ENCODE measurements around the gene DAB2IP. TPM values are rescaled to one million over a fixed set of nuclear protein-coding genes. Genes with fewer than 3 reads are reported as not detected.
A peak's percentile ranks its signal among the peaks of the same experiment; 100 is the strongest.

The DAB2IP gene
- total RNA-seq, 1 donor from 2014 or later = 24.3 TPM

DNA sequence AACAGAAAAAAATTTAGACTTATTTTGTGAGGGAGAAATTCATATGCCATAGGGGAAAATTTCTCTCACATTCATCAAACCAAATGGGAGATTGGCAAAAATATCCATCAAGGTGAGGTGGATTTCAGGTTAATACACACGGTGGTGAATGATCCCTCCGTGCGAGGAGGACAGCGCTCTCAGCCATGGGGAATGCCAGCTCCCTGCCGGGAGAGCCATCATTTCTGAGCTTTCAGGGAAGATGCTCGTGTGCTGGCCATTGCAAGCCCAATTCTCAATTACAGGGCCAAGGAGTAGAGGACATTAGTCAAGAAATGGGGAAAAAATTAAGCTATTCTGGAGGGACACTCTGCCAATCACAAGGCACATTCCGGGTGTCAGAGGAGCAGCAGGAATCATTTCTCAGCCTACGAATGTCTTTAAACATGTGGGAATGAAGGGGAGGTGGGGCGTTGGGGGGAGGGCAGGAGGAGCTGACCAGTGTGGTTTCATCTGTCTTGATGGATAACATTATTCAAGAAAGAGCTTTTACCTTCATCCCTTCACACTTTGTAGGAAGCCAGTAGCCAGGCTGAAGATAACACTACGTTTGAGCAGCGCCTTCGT is 165.5 kb downstream of the DAB2IP start:
- no peaks in the 10 kb centered on the region for H3K36me3 Mint-ChIP-seq
- Histone ChIP-seq H3K27ac (no peak overlapping the region), H3K4me1 (peaks cover 44% of the 10 kb centered on the region), H3K4me3 (no peak overlapping the region), H4K20me1 (ENCODE audit: low read depth) (no peaks in the 10 kb centered on the region), H3K9me3 (ENCODE audit: low read depth) (no peaks in the 10 kb centered on the region), H3K36me3 (no peaks in the 10 kb centered on the region), H3K79me2 (ENCODE audit: low read depth) (no peaks in the 10 kb centered on the region), H2AFZ (replicated peaks) (no peak overlapping the region), H3K4me2 (no peak overlapping the region), H3K9ac (no peak overlapping the region), H3K27me3 (no peaks in the 10 kb centered on the region), H3F3A (ENCODE audit: low read depth) (peaks cover 14% of the 10 kb centered on the region)
- H3K4me1 Mint-ChIP-seq = peaks cover 85% of the 10 kb centered on the region
- peak overlapping the region; percentile 64 for H3K27ac Mint-ChIP-seq
- TF ChIP-seq, protein P1, sequence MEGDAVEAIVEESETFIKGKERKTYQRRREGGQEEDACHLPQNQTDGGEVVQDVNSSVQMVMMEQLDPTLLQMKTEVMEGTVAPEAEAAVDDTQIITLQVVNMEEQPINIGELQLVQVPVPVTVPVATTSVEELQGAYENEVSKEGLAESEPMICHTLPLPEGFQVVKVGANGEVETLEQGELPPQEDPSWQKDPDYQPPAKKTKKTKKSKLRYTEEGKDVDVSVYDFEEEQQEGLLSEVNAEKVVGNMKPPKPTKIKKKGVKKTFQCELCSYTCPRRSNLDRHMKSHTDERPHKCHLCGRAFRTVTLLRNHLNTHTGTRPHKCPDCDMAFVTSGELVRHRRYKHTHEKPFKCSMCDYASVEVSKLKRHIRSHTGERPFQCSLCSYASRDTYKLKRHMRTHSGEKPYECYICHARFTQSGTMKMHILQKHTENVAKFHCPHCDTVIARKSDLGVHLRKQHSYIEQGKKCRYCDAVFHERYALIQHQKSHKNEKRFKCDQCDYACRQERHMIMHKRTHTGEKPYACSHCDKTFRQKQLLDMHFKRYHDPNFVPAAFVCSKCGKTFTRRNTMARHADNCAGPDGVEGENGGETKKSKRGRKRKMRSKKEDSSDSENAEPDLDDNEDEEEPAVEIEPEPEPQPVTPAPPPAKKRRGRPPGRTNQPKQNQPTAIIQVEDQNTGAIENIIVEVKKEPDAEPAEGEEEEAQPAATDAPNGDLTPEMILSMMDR (IDR thresholded peaks at IDR 0.05) = no peak
- no peak for TF ChIP-seq EZH2 (IDR thresholded peaks at IDR 0.05)
- TF ChIP-seq EZH2phosphoT487 (IDR thresholded peaks at IDR 0.05) = no peak
- H3K27me3 Mint-ChIP-seq (ENCODE audit: insufficient read depth, low read depth) = peaks cover 23% of the 10 kb centered on the region
- DNase-seq (ENCODE audit: low spot score) = no peak
- no peak overlapping the region for H3K4me3 Mint-ChIP-seq
- H3K9me3 Mint-ChIP-seq = no peaks in the 10 kb centered on the region

DNA sequence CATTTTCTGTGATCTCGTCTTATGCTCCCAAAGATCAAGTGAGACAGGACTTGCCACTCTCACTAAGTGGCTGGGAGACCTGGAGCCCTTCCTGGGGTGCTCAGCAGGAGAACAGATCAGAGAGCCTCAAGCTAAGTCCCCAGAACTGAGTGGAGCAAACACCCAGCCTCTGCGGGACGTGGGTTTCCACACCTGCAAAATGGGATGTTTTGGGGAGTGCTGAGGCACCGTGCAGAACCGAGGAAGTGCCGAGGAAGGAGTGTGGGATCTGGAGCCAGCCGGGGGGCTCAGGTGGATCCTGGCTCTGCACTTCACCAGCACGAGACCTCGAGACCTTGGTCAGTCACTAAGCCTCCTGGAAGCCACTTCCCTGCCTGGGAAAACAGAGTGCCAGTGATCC is 166.0 kb downstream of the DAB2IP start:
- H2AFZ ChIP-seq (replicated peaks) = no peak overlapping the region

DNA sequence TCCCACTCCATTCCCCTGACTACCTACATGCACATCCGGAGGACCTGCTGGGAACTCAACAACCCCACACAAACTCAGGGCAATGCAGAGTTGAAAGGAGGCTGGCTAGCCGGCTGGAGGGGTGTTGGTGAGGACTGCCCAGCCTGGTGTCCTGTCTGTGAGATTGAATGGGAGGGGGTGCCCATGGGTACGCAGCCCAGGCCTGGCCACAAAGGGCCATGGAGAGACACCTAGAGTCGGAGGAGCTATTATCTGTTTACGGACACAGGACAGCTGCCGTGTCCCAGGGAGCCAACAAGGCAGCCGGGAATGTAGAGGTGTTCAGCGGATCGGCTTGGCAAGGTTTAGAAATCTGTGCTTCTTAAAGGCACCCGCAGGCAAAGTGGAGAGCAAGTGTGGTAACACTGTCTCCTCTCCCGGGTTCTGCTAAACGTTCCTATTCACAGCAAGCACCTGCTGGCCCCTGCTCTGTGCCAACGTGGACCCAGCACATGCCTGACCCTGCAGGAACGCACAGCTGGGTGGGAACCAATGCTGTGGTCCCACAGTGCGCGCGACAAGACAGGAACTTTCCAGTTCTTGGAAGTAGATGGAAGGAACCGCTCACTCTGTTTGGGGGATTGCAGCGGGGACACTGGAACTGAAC is 166.7 kb downstream of the DAB2IP start:
- H3K9me3 Mint-ChIP-seq = no peaks in the 10 kb centered on the region
- H3K27ac Mint-ChIP-seq = peak overlapping the region; percentile 36
- H3K4me3 Mint-ChIP-seq = peak overlapping the region; percentile 21
- H3K36me3 ChIP-seq = no peaks in the 10 kb centered on the region
- no peak overlapping the region for H3K27ac ChIP-seq
- TF ChIP-seq EZH2phosphoT487 (IDR thresholded peaks at IDR 0.05) (no peak), EZH2 (IDR thresholded peaks at IDR 0.05) (no peak)
- TF ChIP-seq, protein P1 (IDR thresholded peaks at IDR 0.05) = no peak
- H2AFZ ChIP-seq (replicated peaks) = peak overlapping the region; percentile 74
- H3K27me3 ChIP-seq = no peaks in the 10 kb centered on the region
- H3K27me3 Mint-ChIP-seq (ENCODE audit: insufficient read depth, low read depth) = peaks cover 19% of the 10 kb centered on the region
- H3F3A ChIP-seq (ENCODE audit: low read depth) = peaks cover 14% of the 10 kb centered on the region
- no peak for DNase-seq (ENCODE audit: low spot score)
- no peak overlapping the region for H3K9ac ChIP-seq
- H3K4me1 ChIP-seq = peaks cover 38% of the 10 kb centered on the region
- no peaks in the 10 kb centered on the region for H3K36me3 Mint-ChIP-seq
- H3K79me2 ChIP-seq (ENCODE audit: low read depth) = no peaks in the 10 kb centered on the region
- H4K20me1 ChIP-seq (ENCODE audit: low read depth) = no peaks in the 10 kb centered on the region
- H3K4me2 ChIP-seq = no peak overlapping the region
- peaks cover 80% of the 10 kb centered on the region for H3K4me1 Mint-ChIP-seq
- H3K9me3 ChIP-seq (ENCODE audit: low read depth) = no peaks in the 10 kb centered on the region
- no peak overlapping the region for H3K4me3 ChIP-seq

More for the DNA sequence above, 166.0 kb downstream of the DAB2IP start:
- H3K4me3 ChIP-seq = no peak overlapping the region
- Mint-ChIP-seq H3K9me3 (no peaks in the 10 kb centered on the region), H3K4me1 (peaks cover 85% of the 10 kb centered on the region), H3K36me3 (no peaks in the 10 kb centered on the region), H3K27ac (peak overlapping the region; percentile 46), H3K4me3 (no peak overlapping the region), H3K27me3 (ENCODE audit: insufficient read depth, low read depth) (peaks cover 22% of the 10 kb centered on the region)
- H3K27me3 ChIP-seq = no peaks in the 10 kb centered on the region
- no peak overlapping the region for H3K27ac ChIP-seq
- H3K4me1 ChIP-seq = peaks cover 44% of the 10 kb centered on the region
- no peak overlapping the region for H3K9ac ChIP-seq
- no peaks in the 10 kb centered on the region for H3K36me3 ChIP-seq
- no peaks in the 10 kb centered on the region for H3K9me3 ChIP-seq (ENCODE audit: low read depth)
- H4K20me1 ChIP-seq (ENCODE audit: low read depth) = no peaks in the 10 kb centered on the region
- H3K79me2 ChIP-seq (ENCODE audit: low read depth) = no peaks in the 10 kb centered on the region
- peaks cover 14% of the 10 kb centered on the region for H3F3A ChIP-seq (ENCODE audit: low read depth)
- no peak for DNase-seq (ENCODE audit: low spot score)
- TF ChIP-seq EZH2phosphoT487 (IDR thresholded peaks at IDR 0.05) (no peak), EZH2 (IDR thresholded peaks at IDR 0.05) (no peak)
- TF ChIP-seq, protein P1 (IDR thresholded peaks at IDR 0.05) = no peak
- H3K4me2 ChIP-seq = no peak overlapping the region

All from neural progenitor cell (in vitro differentiated cells).